GM18868 (cell line): ENCODE measurements around the gene CTAG1B.
"Not testable (repeated sequence)": the region's sequence is repeated elsewhere in the genome, so short reads cannot be mapped to it uniquely, and the experiment has no call there.

ENCODE experiments used
- ATAC-seq: cut with Tn5 transposase; IDR thresholded peaks from one replicate; pipeline ENCODE4 v1.9.1; 2021; ENCODE audit warnings: mild to moderate bottlenecking, moderate library complexity; ENCODE audit not compliant: unreplicated experiment

CTAG1B gene

DNA sequence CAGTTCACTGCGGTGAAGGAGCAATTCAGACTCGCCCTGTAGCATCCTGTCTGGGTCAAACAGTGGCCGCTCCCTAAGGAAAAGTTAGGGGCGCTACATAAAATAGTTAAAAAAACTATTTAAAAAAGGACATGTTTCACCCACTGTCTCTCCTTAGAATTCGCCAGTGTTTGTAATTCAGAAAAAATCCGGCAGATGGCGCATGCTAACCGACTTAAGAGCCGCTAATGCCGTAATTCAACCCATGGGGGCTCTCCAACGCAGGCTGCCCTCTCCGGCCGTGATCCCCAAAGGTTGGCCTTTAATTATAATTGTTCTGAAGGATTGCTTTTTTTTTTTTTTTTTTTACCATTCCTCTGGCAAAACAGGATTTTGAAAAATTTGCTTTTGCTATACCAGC is 28.7 kb downstream of the CTAG1B start:
- ATAC-seq: not testable (repeated sequence)

DNA sequence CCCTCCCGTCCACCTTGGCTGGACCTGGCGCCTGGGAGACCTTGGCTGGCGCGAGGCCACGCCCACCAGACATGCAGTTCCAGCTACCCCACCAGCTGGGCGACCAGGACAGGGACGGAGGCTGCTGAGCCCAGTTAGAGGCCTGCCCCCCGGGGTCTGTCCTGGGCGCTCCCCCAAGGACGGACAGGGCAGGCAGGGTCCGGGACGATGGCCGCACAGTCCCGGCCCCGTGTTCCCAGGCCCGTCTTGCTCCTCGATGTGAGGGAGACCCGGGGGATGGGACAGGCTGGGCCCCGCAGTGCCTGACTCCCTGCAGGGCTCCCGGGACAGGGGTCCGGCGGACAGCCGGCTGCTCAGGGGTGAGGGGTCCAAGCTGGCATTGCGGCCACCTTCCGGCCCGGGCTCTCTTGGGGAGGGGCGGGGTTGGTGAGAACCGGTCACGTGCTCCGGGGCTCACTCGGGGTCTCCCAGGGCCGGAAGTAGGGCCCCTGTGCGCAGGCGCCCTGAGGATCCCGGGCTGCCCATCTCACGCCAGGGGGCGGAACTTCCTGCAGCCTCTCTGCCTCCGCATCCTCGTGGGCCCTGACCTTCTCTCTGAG is 34.4 kb downstream of the CTAG1B start, which contains the start of gene CTAG1A:
TSS of gene CTAG1A (plus strand) at position 549 of the 599 bp plus-strand sequence. CDS start 74 bp downstream, outside the sequence.
- ATAC-seq: not testable (repeated sequence)

DNA sequence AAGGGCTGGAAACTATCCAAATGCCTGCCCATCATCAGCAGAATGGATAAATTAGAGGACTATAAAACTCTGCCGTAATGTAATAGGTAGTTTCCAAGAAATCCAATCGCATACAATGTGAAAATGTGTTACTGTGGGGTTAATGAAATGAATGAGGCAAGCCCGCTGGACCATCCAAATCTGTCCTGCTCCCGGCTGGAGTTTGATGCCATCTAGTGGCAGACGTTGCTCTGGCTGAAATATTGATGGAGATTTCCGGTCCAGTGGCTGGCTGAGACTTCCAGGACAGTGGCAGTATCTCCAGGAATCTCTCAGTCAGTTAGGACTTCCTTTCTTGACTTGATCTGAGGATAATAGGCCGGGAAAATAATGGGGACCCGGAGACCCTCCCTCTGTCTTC is 36.1 kb downstream of the CTAG1B start:
- not testable (repeated sequence) for ATAC-seq

DNA sequence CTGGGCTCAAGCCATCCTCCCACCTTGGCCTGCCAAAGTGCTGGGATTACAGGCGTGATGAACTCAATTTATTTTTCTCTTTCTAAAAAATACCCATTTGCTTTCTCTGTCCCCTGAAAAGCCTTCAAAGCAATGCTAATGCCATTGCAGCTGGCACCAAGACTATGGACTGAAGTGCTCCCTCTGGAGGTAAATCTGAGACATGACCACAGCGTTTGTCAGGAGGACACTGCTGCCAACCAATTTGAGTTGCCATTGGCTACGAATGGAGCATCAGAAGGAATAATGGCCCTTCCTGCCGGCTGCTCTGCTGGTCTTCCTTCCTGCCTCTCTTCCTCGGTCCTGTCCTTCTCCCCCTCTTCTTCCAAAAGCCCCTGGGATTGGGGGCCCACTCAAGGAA is 44.0 kb downstream of the CTAG1B start:
- not testable (repeated sequence) for ATAC-seq

DNA sequence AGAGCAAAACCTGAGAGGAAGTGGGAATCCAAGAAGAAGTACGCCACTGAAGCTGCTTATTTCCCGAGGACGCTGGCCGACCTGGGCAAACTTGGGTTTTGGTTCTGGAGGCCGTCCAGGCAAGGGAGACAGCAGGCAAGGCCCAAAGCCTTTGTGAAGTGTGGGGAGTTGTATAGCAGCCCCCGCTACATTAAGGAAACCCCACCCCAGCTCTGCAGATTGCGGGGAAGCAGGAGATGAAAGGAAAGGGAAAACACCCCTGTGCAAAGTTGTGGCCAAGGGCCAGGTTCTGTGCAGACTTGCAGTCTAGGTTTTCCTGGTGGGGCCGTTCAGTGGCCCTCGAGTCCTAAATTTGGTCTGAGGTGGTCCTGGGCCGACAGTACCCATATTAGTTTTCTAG is 46.0 kb downstream of the CTAG1B start:
- not testable (repeated sequence) for ATAC-seq

DNA sequence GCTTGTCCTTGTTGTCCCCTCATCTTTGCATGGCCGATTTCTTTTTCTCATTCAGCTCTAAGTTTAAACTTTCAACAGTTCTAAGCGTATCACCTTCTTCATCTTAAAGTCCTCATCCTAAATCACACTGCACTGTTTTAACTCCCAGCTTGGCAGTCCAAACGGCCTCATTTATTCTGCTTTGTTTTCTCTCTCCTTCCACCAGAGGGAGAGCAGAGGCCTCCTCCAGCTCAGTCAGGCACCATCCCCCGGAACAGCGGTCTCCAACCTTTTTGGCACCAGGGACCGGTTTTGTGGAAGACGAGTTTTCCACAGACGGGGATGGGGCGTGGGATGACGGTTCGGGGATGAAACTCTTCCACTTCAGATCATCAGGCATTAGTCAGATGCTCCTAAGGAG is 48.7 kb downstream of the CTAG1B start:
- not testable (repeated sequence) for ATAC-seq
